G401 (cell line): ENCODE data around the gene ARHGDIB. TPM values are rescaled to one million over a fixed set of nuclear protein-coding genes. Genes with fewer than 3 reads are reported as not detected.
A peak's percentile ranks its signal among the peaks of the same experiment; 100 is the strongest.

Experiments
- DNase-seq: peaks from one replicate; pipeline ENCODE4 v3.0.0-alpha.2; 2015; ENCODE audit warnings: low spot score
- in situ Hi-C: cut with HindIII; loops from 2 replicates; pipeline ENCODE4 v1.10.0; 2016; ENCODE audit warnings: low sequenced_read_pairs, mixed read lengths
- total RNA-seq: library from RNA; depleted of rRNA; stranded (reverse); fragments of >200 nt; shearing (Covaris generic); gene quantifications from 2 replicates; pipeline ENCODE4 v1.2.3, GENCODE V29; 2014

Gene ARHGDIB
- total RNA-seq, 1 experiment from 2014 or later = not detected

GRCh38 chr12:14959126-14959440 lies 2.3 kb downstream of the ARHGDIB start:
- in situ Hi-C loops = no loop called here

DNA sequence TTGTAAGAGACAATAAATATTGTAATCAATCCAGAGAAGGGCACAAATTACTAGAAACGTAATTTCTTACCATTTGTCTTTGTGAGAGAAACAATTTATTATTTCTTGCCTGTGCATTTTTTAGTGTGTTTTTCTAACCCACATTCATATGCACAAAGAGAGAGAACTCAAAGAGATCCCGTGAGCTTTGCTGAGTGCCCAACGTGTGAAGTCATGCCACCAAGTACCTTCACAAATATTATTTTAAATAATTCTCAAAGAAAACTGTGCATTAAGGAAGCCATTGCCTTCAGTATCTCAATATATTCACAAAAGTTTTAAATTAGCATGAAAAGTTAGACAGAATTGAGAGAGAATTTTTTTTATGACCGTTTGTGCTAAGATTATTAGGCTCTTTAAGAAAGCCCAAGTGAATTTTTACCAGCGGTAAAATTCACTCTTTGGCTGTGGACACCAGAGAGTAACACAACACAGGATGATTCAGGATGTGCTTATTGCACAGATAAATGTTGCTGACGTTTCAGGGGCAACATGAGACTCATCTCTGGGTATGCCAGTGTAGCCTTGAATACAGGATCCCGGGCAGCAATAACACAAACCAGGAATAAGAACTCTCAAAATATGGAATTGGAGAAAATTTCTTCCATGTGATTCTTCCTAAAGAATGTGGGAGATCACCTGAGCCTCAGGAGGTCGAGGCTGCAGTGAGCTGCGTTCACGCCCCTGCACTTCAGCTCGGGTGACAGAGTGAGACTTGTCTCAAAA lies 2.9 kb downstream of the ARHGDIB start:
- DNase-seq = no peak
- in situ Hi-C loops = no loop called here

More at GRCh38 chr12:14959126-14959440, 2.3 kb downstream of the ARHGDIB start:
- no peak for DNase-seq

DNA sequence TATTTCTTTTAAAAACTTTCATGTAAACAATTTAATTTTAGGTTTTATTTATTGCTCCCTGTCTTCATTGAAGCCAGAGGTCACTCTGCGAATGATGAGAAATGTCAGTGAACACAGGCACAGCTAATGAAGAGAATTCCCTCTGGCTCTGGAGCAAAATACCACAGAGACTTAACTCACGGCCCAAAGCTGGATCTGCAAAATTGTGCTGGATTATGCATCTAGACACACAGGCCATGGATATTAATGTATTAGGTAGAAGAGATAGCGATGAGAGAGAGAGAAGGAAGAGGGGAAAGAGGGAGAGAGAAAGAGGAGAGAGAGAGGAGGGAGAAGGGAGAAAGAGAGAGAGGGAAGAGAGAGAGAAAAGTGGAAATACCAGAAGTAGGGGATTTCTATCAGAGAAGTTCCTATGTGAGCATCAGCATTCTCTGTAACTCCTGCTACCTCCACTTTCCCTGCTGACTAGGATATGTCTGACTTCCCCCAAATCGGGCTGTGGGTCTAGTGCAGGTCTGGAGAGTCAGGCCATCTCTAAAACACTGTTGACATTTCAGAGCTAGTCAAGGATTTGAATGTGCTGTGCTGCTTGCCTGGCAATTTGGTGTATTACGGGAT lies 3.7 kb downstream of the ARHGDIB start:
- DNase-seq = no peak
- in situ Hi-C loops = no loop called here

DNA sequence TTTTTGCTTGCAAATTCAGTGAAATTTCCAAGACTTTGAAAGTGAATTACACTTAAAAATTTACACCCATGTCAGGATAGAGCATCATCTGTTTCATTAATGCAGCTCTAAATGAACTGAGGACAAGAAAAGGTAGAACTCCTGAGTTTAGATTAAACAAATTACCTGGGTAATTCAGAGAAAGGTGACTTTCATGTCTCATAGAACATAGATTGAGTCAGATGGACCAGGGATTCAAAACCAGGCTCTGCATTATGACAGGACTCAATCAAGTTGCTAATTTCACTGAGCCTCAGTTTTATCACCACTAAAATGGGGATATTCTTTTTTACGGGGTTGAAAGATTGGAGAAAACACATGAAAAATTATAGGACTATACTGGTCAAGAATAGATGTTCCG lies 4.5 kb downstream of the ARHGDIB start:
- in situ Hi-C loops = no loop called here
- no peak for DNase-seq

- in situ Hi-C loops = no loop called here
- no peak for DNase-seq
Observed at GRCh38 chr12:14956024-14956891, 5.1 kb downstream of the ARHGDIB start.

DNA sequence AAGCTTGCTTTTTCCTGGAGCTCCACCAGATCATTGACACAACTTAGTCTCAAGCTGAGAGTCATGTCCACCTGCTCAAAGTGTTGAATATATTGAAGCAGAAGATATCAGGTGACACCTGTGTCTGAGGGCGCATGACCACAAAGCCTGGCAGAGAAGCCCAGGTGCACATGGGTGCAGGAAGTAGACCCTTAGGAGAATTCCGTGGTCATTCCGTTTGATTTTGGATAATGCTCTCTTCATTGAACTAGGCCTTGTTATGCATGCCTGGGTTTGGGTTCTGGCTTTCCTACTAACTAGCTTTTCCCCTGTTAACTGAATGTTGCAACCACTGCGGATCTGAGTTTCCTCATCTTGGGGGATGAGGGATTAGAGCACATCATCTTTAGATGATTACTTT lies 7.1 kb downstream of the ARHGDIB start:
- no peak for DNase-seq
- in situ Hi-C loops = no loop called here

DNA sequence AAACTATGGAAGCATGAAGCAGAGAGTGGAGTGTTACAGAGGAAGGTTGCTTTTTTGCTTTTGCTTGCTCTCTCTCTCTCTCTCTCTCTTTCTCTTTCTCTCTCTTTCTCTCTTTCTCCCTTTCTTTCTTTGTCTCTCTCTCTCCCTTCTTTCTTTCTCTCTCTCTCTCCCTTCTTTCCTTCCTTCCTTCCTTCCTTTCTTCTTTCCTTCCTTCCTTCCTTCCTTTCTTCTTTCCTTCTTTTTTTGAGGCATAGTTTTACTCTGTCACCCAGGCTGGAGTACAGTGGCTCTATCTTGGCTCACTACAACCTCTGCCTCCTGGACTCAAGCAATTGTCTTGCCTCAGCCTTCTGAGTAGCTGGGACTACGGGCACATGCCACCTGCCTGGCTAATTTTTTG lies 7.6 kb downstream of the ARHGDIB start:
- in situ Hi-C loops = no loop called here
- no peak for DNase-seq

DNA sequence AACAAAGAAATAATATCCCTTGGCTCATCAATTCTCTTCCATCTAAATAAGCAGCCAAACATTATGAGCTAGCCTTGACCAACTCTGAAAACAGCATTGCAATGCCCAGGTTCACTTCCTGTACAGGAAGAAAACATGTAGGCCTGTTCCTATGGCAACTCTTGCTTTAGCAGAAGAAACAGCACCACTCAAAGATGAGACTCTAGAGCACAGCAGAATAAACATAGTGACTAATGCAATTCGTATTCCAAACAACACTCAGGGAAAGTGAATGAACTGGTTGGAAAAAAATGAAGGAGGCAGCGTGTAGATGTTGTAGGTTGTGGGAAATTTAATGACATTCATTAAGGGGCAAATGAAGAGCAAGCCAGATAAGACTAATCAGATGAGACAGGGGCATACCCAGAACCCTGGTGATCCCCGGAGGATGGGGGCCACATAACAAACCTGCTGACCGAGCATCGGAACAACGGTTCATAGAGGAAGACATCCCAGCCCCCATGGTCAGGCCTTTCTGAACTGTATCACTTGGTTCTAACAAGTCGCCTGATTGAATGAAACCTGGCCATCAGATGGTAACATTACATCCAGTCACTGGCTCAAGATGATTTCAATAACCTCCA lies 9.0 kb downstream of the ARHGDIB start:
- no peak for DNase-seq
- in situ Hi-C loops = no loop called here

GRCh38 chr12:14951851-14952250 lies 9.6 kb downstream of the ARHGDIB start:
- DNase-seq = no peak
- in situ Hi-C loops = no loop called here

DNA sequence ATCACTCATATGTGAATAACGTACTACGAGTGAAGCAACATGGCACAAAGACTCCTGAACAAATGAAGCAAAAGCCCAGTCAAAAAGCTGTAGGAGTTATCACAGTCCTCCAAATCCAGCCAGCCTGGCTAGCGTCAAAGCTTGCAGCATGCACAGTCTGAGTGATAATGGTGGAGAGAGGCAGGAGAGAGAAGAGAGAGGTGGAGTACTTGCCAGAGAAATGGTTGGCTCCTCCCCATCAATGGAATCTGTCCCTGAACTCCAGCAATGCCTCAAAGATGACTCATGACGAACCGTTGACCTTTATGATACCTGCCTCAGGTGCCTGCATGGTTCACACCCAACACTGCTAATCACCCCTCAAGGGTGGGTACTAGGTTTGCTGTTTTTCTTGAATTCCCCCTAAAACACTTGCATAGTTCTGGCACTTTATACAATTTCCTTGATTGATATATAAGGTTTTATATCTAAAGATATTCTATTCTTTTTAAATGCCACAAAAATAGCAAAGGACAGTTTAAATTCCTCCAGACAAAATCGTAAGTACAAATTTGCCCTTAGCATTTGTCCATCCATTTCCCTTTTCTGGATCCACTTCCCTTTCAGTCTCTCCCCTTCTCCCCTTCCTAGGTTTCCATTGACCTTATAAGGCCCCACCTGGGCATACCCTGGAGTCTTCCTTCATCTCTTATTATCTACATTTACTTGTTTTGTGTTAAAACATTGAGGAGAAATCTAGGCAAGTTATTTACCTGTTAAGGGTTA lies 10.2 kb downstream of the ARHGDIB start:
- in situ Hi-C loops = no loop called here
- no peak for DNase-seq

DNA sequence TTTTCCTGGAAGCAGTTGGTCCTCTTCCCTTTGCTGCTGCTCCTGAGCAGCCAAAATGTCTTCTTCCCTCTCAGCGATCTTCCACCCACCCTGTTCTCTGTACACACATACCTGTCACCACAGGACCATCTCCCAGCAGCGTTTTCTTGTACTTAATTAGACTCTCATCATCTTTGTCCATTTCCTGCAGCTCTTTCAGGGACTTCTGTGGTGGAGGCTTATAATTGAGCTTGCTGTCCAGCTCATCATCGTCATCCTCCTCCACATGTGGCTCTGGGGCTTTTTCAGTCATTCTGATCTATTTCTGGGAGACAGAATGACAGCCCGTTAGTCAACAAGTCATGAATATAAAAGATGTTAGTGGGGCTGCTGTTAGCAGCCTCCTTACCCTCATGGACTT lies 11.0 kb downstream of the ARHGDIB start:
- in situ Hi-C loops = no loop called here
- no peak for DNase-seq

- in situ Hi-C loops = no loop called here
Observed at GRCh38 chr12:14949631-14950030, 11.8 kb downstream of the ARHGDIB start.

DNA sequence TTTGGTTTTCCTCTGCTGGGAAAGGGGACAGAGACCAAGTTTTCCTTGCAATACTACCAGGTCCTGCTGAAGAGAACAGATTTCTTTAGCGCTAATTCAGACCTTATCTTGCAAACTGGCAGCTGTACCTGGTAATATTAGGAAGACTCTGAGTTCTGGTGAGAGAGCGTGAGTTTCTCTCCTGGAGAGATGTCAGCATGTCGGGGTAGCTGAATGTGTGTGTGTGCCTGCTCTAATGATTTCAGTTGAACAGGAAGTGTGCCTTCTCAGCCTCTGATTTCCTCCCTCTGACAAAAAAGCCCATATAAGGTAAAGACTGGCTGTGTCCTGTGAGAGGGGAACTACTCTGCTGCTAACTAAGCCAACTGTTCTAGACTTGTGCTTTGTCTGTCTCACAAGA lies 12.7 kb downstream of the ARHGDIB start:
- in situ Hi-C loops = no loop called here
- peak; percentile 13 for DNase-seq

More at GRCh38 chr12:14949631-14950030, 11.8 kb downstream of the ARHGDIB start:
- no peak for DNase-seq

DNA sequence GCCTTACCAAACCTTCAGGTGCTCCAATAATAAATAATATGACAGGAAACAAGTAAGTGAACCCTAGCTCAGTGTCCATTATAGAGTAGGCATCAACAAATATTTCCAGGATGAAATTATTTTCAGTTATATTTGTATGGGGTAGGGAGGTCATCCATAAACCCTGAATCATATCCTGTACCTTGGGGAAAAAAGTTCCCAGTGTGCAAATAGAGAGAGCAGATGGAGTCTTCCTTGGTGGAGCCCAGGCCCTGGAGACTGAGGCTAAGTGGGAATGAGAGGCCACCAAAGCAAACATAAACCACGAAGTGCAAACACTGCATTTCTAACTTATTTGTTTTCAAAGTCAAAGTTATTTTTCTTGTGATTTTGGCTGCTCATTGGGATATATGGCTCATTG lies 14.5 kb downstream of the ARHGDIB start:
- in situ Hi-C loops = no loop called here
- no peak for DNase-seq

GRCh38 chr12:14946162-14946561 lies 15.2 kb downstream of the ARHGDIB start:
- DNase-seq = no peak
- in situ Hi-C loops = no loop called here

GRCh38 chr12:14942196-14942931 lies 19.0 kb downstream of the ARHGDIB start:
- DNase-seq = no peak
- in situ Hi-C loops = no loop called here

- in situ Hi-C loops = no loop called here
- DNase-seq = no peak
Observed at GRCh38 chr12:14941369-14941768, 20.0 kb downstream of the ARHGDIB start.

DNA sequence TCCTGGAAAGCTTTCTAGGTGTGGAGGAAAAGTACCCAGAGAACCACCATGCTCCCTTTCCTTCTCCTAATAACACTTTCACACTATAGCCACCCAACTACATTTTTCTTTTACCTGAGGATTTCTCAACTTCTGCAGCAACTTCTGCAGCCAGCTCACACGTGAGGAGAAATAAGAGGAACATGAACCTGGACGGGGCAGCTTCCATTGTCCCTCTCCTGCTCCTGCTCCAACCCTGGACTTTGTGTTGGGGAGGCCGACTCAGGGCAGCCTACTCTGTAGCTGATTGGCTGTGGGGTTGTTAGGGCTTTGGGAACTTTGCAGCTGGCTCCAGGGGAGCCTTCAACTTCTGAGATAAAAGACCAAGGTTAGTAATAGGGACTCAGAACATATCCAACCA lies 23.1 kb downstream of the ARHGDIB start, which contains the start of gene ERP27:
Gene ERP27, minus strand, starts transcription at position 237 of the 400 bp plus-strand sequence. Its CDS starts 29 bp downstream, at position 208.
- in situ Hi-C loops = no loop called here
- no peak for DNase-seq
